Liver (tissue), 2 donors: ENCODE data around the gene ATCAY.

Source experiments
- CTCF ChIP-seq: fragments of 150-350 bp; IDR thresholded peaks from 2 replicates; pipeline ENCODE4 v1.5.1; 2017; ENCODE audit warnings: improper control_type of control experiment, low read depth, low read length; ENCODE audit not compliant: missing input control
- TF ChIP-seq, protein P1 (sequence below): IDR thresholded peaks from 2 replicates; pipeline ENCODE4 v1.6.1; 2016; ENCODE audit warnings: antibody characterized with exemption, mild to moderate bottlenecking
- donor health status: healthy.

DNA sequence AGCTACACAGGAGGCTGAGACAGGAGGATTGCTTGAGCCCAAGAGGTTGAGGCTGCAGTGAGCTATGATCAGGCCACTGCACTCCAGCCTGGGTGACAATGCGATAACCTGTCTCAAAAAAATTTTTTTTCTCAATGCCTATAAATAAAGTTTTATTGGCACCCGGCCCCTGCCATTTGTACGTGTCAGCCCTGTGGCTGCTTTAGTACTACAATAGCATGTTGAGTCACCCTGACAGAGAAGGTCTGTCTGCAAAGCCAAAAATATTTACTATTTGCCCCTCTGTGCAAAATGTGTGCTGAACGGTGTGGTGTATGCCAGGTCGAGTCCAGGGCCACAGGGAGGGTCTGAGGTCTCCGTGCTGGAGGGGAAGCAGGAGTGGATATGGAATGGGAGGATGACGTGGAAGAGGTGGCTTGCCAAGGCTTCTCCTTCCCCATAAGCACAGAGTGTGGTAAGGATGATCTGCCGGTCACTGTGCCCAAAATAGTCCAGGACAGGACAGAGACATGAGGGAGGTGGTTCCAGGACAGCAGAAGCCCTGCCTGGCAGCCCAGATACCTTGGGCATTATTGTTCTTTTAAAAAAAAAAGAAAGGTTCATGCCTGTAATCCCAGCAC, 62.4 kb downstream of the ATCAY start:
- TF ChIP-seq, protein P1, sequence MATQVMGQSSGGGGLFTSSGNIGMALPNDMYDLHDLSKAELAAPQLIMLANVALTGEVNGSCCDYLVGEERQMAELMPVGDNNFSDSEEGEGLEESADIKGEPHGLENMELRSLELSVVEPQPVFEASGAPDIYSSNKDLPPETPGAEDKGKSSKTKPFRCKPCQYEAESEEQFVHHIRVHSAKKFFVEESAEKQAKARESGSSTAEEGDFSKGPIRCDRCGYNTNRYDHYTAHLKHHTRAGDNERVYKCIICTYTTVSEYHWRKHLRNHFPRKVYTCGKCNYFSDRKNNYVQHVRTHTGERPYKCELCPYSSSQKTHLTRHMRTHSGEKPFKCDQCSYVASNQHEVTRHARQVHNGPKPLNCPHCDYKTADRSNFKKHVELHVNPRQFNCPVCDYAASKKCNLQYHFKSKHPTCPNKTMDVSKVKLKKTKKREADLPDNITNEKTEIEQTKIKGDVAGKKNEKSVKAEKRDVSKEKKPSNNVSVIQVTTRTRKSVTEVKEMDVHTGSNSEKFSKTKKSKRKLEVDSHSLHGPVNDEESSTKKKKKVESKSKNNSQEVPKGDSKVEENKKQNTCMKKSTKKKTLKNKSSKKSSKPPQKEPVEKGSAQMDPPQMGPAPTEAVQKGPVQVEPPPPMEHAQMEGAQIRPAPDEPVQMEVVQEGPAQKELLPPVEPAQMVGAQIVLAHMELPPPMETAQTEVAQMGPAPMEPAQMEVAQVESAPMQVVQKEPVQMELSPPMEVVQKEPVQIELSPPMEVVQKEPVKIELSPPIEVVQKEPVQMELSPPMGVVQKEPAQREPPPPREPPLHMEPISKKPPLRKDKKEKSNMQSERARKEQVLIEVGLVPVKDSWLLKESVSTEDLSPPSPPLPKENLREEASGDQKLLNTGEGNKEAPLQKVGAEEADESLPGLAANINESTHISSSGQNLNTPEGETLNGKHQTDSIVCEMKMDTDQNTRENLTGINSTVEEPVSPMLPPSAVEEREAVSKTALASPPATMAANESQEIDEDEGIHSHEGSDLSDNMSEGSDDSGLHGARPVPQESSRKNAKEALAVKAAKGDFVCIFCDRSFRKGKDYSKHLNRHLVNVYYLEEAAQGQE, result no peak
- TF ChIP-seq CTCF, result no peak
